ENCODE results near the gene SLC4A4. TPM values are rescaled to one million over a fixed set of nuclear protein-coding genes. Genes with fewer than 3 reads are reported as not detected.

The SLC4A4 gene
- total and polyA plus RNA-seq, 4 experiments from 2014 or later: 0.12 to 1.4 (median 1.0) TPM

DNA sequence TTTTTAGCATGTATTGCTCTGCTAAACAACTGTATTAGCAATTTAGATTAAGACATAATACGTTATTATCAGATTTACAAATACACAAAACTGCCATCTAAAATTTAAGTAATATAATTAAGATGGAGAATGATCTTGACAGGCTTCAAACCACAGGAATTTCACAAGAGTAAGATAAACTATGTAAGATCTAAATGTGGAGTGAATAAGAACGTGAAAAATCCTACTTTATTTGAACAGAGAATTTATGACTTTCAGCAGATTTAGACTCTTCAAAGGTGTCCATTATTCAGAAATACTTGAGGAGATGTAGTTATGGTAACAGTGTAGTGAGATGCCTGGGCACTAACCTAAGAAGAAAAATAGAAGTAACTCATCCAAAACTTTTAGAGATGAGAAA is 73.2 kb downstream of the SLC4A4 start:
- CTCF ChIA-PET (ENCODE audit: partially characterized antibody): no interaction called here
- Histone ChIP-seq H3K27me3 (ENCODE audit: insufficient read depth, low read length) (no peaks in the 10 kb centered on the region), H3K27ac (ENCODE audit: low read depth, low read length) (no peak overlapping the region), H3K9me3 (ENCODE audit: control insufficient read depth in 1 of 2, low read length in 2 of 2) (no peaks in the 10 kb centered on the region), H3K36me3 (ENCODE audit: insufficient read depth, low read length) (no peaks in the 10 kb centered on the region), H3K4me3 (ENCODE audit: low read length in 2 of 2) (no peak overlapping the region), H3K4me1 (ENCODE audit: insufficient read depth, low read length) (no peaks in the 10 kb centered on the region)
- peaks cover 0 to 4% of the 10 kb centered on the region in 2 donors for H3K36me3 Mint-ChIP-seq
- H3K9me3 Mint-ChIP-seq: peaks cover 0 to 13% (median 10%) of the 10 kb centered on the region in 8 donors
- POLR2A ChIA-PET (ENCODE audit: partially characterized antibody): no interaction called here
- intact Hi-C loops (cut with micrococcal nuclease): no loop called here
- no peak for DNase-seq
- peaks cover under 1 to 2% of the 10 kb centered on the region in 2 donors for H3K27me3 Mint-ChIP-seq
- H3K27ac Mint-ChIP-seq: no peak overlapping the region
- H3K4me3 Mint-ChIP-seq: no peak overlapping the region
- no peaks in the 10 kb centered on the region for H3K4me1 Mint-ChIP-seq

DNA sequence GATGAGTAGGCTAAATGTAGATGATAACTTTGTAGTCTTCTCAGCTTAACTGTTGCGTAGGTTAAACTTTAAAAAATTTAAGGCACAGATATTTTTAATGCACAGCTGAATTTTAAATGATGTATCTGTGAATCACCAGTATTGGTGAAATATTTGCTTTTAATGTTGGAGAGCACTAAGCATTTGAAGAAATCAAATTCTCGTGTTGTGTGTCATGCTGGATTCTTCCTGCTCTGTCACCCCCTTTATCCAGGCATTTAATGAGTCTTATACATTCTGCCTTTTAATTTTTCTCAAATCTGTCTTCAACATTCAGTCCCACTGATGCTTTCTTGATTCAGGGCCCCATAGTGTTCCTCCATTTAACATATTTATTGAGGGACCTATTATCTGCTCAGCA is 76.7 kb downstream of the SLC4A4 start:
- Mint-ChIP-seq H3K36me3 (no peaks in the 10 kb centered on the region), H3K27me3 (peaks cover 2% of the 10 kb centered on the region in 2 donors), H3K4me3 (no peak overlapping the region), H3K27ac (no peak overlapping the region), H3K4me1 (no peaks in the 10 kb centered on the region), H3K9me3 (peaks cover 0 to 3% (median 0%) of the 10 kb centered on the region in 8 donors)
- DNase-seq: no peak
- POLR2A ChIA-PET (ENCODE audit: partially characterized antibody): no interaction called here
- no peaks in the 10 kb centered on the region for H3K27me3 ChIP-seq (ENCODE audit: insufficient read depth, low read length)
- no peak overlapping the region for H3K4me3 ChIP-seq (ENCODE audit: low read length in 2 of 2)
- intact Hi-C loops (cut with micrococcal nuclease): no loop called here
- H3K27ac ChIP-seq (ENCODE audit: low read depth, low read length): no peak overlapping the region
- no peaks in the 10 kb centered on the region for H3K4me1 ChIP-seq (ENCODE audit: insufficient read depth, low read length)
- no peaks in the 10 kb centered on the region for H3K36me3 ChIP-seq (ENCODE audit: insufficient read depth, low read length)
- no peaks in the 10 kb centered on the region for H3K9me3 ChIP-seq (ENCODE audit: control insufficient read depth in 1 of 2, low read length in 2 of 2)
- CTCF ChIA-PET (ENCODE audit: partially characterized antibody): no interaction called here

DNA sequence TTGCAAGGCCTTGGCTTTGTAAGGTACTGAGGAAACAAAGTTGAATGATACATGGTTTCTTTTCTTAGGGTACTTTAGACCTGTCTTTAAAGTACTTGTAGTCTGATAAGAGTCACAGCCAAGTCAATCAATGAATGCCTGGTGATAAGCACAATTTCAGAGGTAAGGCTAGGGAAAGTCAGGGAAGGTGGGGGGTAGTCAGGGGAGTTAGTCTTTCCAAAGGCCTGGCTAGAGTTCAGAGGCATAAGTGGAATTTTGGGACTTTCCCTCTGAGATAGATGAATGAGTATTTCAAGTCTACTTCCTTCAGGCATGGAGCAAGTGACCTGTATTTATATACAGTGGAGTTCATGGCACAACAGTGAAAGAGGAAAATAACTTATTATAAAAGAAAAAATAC is 78.3 kb downstream of the SLC4A4 start:
- H3K9me3 ChIP-seq (ENCODE audit: control insufficient read depth in 1 of 2, low read length in 2 of 2): no peaks in the 10 kb centered on the region
- H3K4me3 Mint-ChIP-seq: no peak overlapping the region

DNA sequence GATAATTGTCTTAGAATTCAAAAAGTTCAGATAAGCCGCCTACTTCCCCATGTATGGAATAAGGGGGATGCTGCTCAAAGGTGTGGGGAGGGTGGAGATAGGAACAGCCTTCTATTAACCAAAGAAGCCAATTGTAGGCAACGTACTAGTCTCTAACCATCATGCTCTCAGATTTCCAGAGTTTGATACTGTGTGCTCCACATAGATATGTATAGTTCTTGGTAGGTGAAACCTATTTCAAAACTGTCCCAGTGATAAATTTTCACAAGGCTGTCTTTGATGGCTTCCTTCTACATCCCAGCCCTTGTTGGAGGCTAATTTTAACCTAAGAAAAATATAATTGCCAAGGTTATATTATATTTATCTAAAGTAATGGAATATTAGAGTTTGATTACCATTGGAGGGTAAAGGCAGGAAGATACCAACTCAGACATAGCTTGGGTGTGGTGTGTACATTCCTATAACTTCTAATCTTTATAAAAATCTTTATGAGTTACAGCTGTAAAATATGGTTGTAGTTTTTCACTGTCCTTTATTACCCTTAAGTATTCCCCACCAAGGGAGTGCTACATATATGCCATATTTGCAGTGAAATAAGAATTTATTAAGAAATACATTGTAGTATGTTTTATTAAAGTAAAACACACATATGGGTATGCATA is 87.7 kb downstream of the SLC4A4 start:
- CTCF ChIA-PET (ENCODE audit: partially characterized antibody): no interaction called here
- H3K4me1 Mint-ChIP-seq: no peaks in the 10 kb centered on the region
- intact Hi-C loops (cut with micrococcal nuclease): no loop called here

More for the DNA sequence above, 78.3 kb downstream of the SLC4A4 start:
- no peaks in the 10 kb centered on the region for H3K36me3 ChIP-seq (ENCODE audit: insufficient read depth, low read length)
- Mint-ChIP-seq H3K27me3 (peaks cover 0 to 5% of the 10 kb centered on the region in 2 donors), H3K27ac (no peak overlapping the region), H3K9me3 (peaks cover 0 to 5% (median 0%) of the 10 kb centered on the region in 8 donors), H3K36me3 (no peaks in the 10 kb centered on the region), H3K4me1 (no peaks in the 10 kb centered on the region)
- no peak for DNase-seq
- H3K4me1 ChIP-seq (ENCODE audit: insufficient read depth, low read length): no peaks in the 10 kb centered on the region
- no peak overlapping the region for H3K4me3 ChIP-seq (ENCODE audit: low read length in 2 of 2)
- ChIA-PET CTCF (ENCODE audit: partially characterized antibody) (no interaction called here), POLR2A (ENCODE audit: partially characterized antibody) (no interaction called here)
- no peaks in the 10 kb centered on the region for H3K27me3 ChIP-seq (ENCODE audit: insufficient read depth, low read length)
- intact Hi-C loops (cut with micrococcal nuclease): no loop called here
- H3K27ac ChIP-seq (ENCODE audit: low read depth, low read length): no peak overlapping the region

DNA sequence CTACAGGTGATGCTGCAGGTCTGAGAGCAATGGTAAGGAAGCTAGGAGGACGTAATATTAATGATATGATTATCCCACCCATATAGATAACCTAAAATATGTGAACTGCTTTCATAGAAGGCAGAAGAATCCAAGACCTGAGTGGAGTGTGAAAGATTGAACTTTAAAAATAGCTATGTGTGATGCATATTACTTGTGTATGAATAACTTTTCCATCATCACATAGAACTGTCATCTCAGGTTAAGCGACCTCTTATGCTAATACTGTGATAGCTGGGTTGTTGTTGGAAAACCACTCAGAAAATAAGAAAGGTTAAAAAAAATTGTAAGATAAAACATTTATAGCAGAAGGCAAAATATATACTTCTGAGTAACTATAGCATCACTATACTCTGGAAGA is 90.3 kb downstream of the SLC4A4 start:
- no peaks in the 10 kb centered on the region for H3K4me1 ChIP-seq (ENCODE audit: insufficient read depth, low read length)
- CTCF ChIA-PET (ENCODE audit: partially characterized antibody): interaction anchor here (0.8 kb wide), 1 partner anchor 14 kb away, joined by 3 read pairs; no protein-coding TSS in a partner anchor
- H3K27me3 Mint-ChIP-seq: peaks cover 0 to 3% of the 10 kb centered on the region in 2 donors
- no peaks in the 10 kb centered on the region for H3K36me3 ChIP-seq (ENCODE audit: insufficient read depth, low read length)
- H3K36me3 Mint-ChIP-seq: no peaks in the 10 kb centered on the region
- H3K27ac ChIP-seq (ENCODE audit: low read depth, low read length): no peak overlapping the region
- intact Hi-C loops (cut with micrococcal nuclease): no loop called here
- DNase-seq: no peak
- no peaks in the 10 kb centered on the region for H3K27me3 ChIP-seq (ENCODE audit: insufficient read depth, low read length)
- no peaks in the 10 kb centered on the region for H3K9me3 ChIP-seq (ENCODE audit: control insufficient read depth in 1 of 2, low read length in 2 of 2)
- H3K27ac Mint-ChIP-seq: no peak overlapping the region
- POLR2A ChIA-PET (ENCODE audit: partially characterized antibody): no interaction called here
- H3K9me3 Mint-ChIP-seq: peaks cover 0 to 1% (median 0%) of the 10 kb centered on the region in 8 donors
- H3K4me3 Mint-ChIP-seq: no peak overlapping the region
- no peaks in the 10 kb centered on the region for H3K4me1 Mint-ChIP-seq
- H3K4me3 ChIP-seq (ENCODE audit: low read length in 2 of 2): no peak overlapping the region

More for the DNA sequence above, 87.7 kb downstream of the SLC4A4 start:
- no peak for DNase-seq
- Histone ChIP-seq H3K4me1 (ENCODE audit: insufficient read depth, low read length) (no peaks in the 10 kb centered on the region), H3K27ac (ENCODE audit: low read depth, low read length) (no peak overlapping the region), H3K9me3 (ENCODE audit: control insufficient read depth in 1 of 2, low read length in 2 of 2) (no peaks in the 10 kb centered on the region), H3K27me3 (ENCODE audit: insufficient read depth, low read length) (no peaks in the 10 kb centered on the region), H3K36me3 (ENCODE audit: insufficient read depth, low read length) (no peaks in the 10 kb centered on the region), H3K4me3 (ENCODE audit: low read length in 2 of 2) (no peak overlapping the region)
- Mint-ChIP-seq H3K27me3 (peaks cover 0 to under 1% of the 10 kb centered on the region in 2 donors), H3K4me3 (no peak overlapping the region), H3K27ac (no peak overlapping the region), H3K9me3 (peaks cover 0 to 2% (median 0%) of the 10 kb centered on the region in 8 donors), H3K36me3 (no peaks in the 10 kb centered on the region)
- POLR2A ChIA-PET (ENCODE audit: partially characterized antibody): no interaction called here

DNA sequence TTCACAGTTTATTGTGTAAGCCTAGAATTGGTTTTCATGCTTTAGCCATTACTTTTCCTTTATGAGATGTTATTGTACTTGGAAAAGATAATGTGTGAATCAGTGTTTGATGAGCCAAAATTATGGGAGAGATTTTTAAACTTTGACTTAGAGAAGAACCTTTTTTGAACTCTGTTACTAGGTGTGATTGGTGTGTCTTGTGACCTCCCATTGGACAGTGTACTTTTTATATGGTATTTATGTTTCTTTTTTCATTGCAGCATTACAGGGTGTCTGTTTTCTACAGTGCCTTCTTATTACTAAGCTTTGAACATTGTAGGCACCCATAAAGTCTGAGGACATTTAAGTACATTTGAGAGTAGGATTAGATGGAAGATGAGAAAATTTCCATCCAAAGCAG is 91.1 kb downstream of the SLC4A4 start:
- no peak overlapping the region for H3K4me3 ChIP-seq (ENCODE audit: low read length in 2 of 2)
- no peak for DNase-seq
- no peak overlapping the region for H3K27ac ChIP-seq (ENCODE audit: low read depth, low read length)
- H3K9me3 ChIP-seq (ENCODE audit: control insufficient read depth in 1 of 2, low read length in 2 of 2): no peaks in the 10 kb centered on the region
- Mint-ChIP-seq H3K36me3 (no peaks in the 10 kb centered on the region), H3K27ac (no peak overlapping the region), H3K27me3 (peaks cover 0 to 3% of the 10 kb centered on the region in 2 donors), H3K4me3 (no peak overlapping the region), H3K9me3 (peaks cover 0 to 4% (median 0%) of the 10 kb centered on the region in 8 donors), H3K4me1 (no peaks in the 10 kb centered on the region)
- H3K4me1 ChIP-seq (ENCODE audit: insufficient read depth, low read length): no peaks in the 10 kb centered on the region
- CTCF ChIA-PET (ENCODE audit: partially characterized antibody): no interaction called here
- POLR2A ChIA-PET (ENCODE audit: partially characterized antibody): no interaction called here
- no peaks in the 10 kb centered on the region for H3K36me3 ChIP-seq (ENCODE audit: insufficient read depth, low read length)
- H3K27me3 ChIP-seq (ENCODE audit: insufficient read depth, low read length): no peaks in the 10 kb centered on the region
- intact Hi-C loops (cut with micrococcal nuclease): no loop called here

DNA sequence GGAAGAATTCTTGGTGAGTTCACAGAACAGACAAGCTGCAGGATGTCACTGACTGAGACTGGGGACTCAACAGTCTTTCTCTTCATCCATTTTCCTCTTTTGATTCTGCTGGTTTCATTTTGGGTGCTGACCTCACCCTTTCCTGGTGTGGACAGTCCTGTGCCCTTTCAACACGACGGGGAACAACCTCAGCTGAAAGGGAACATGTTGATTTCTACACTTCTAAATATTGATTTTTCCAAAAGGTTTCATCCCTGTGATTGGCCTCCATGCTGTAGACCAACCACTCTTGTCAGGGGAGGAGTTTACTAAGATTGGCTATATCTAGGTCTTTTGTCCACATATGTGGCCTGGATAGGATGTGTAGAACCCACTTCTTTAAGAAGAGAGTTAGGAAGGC is 91.8 kb downstream of the SLC4A4 start:
- Mint-ChIP-seq H3K36me3 (no peaks in the 10 kb centered on the region), H3K27me3 (peaks cover 0 to 3% of the 10 kb centered on the region in 2 donors), H3K4me3 (no peak overlapping the region), H3K27ac (no peak overlapping the region), H3K4me1 (no peaks in the 10 kb centered on the region), H3K9me3 (peaks cover 0 to 6% (median 0%) of the 10 kb centered on the region in 8 donors)
- H3K27me3 ChIP-seq (ENCODE audit: insufficient read depth, low read length): no peaks in the 10 kb centered on the region
- no peak overlapping the region for H3K27ac ChIP-seq (ENCODE audit: low read depth, low read length)
- intact Hi-C loops (cut with micrococcal nuclease): no loop called here
- POLR2A ChIA-PET (ENCODE audit: partially characterized antibody): no interaction called here
- H3K4me1 ChIP-seq (ENCODE audit: insufficient read depth, low read length): no peaks in the 10 kb centered on the region
- no peaks in the 10 kb centered on the region for H3K36me3 ChIP-seq (ENCODE audit: insufficient read depth, low read length)
- no peaks in the 10 kb centered on the region for H3K9me3 ChIP-seq (ENCODE audit: control insufficient read depth in 1 of 2, low read length in 2 of 2)
- H3K4me3 ChIP-seq (ENCODE audit: low read length in 2 of 2): no peak overlapping the region
- CTCF ChIA-PET (ENCODE audit: partially characterized antibody): no interaction called here
- DNase-seq: no peak

Data from CD4-positive, alpha-beta memory T cell (primary cell).